Gastrocnemius medialis (tissue), 4 donors: ENCODE results near the gene SCRT2.

ENCODE experiments used
- CTCF ChIP-seq, 5 experiments: fragments of 450-650 bp in 3 of 5; fragments of 200-600 bp in 2 of 5; sonication (generic) in 2 of 5; IDR thresholded peaks in 4 of 5; conservative IDR thresholded peaks in 1 of 5; 1 replicate in 4 of 5; 2 replicates in 1 of 5; pipeline ENCODE4 v1.5.1; 2016 to 2019; ENCODE audit warnings: antibody characterized with exemption in 5 of 5, mild to moderate bottlenecking in 3 of 5, moderate library complexity in 3 of 5
- POLR2A ChIP-seq, 2 donors: fragments of 450-650 bp; IDR thresholded peaks; one replicate each; pipeline ENCODE4 v1.6.1; 2017; ENCODE audit warnings: antibody characterized with exemption in 2 of 2, mild to moderate bottlenecking in 2 of 2, moderate library complexity in 2 of 2

- TF ChIP-seq CTCF (IDR thresholded peaks at IDR 0.05 in 4 of 5, conservative IDR thresholded peaks at IDR 0.05 in 1 of 5) (no peak), POLR2A (IDR thresholded peaks at IDR 0.05) (no peak)
Measured at GRCh38 chr20:625360-625932, 50.2 kb downstream of the SCRT2 start.
